ACC112 (cell line): ENCODE measurements around the gene PTPRF.

Source experiments
- H2AFZ ChIP-seq: fragments of 200-600 bp; sonication (generic); one replicate; pipeline ENCODE4 v1.6.0; 2017; ENCODE audit warnings: antibody characterized with exemption, low read length; ENCODE audit not compliant: unreplicated experiment
- H3K27ac ChIP-seq: fragments of 200-600 bp; sonication (generic); 2 replicates; pipeline ENCODE4 v1.5.1; 2014; ENCODE audit warnings: low read depth, mild to moderate bottlenecking, antibody characterized with exemption, low read length, moderate library complexity
- H3K27me3 ChIP-seq: fragments of 200-600 bp; sonication (generic); 2 replicates; pipeline ENCODE4 v1.6.1; 2014; ENCODE audit warnings: mild to moderate bottlenecking, antibody characterized with exemption, low read length, moderate library complexity, mixed read lengths; ENCODE audit not compliant: insufficient read depth
- H3K36me3 ChIP-seq: fragments of 200-600 bp; sonication (generic); 2 replicates; pipeline ENCODE4 v1.6.1; 2016; ENCODE audit warnings: mild to moderate bottlenecking, antibody characterized with exemption, low read length, moderate library complexity, mixed read lengths; ENCODE audit not compliant: insufficient read depth
- H3K4me1 ChIP-seq: fragments of 200-600 bp; sonication (generic); one replicate; pipeline ENCODE4 v1.6.1; 2016; ENCODE audit warnings: low read length, mixed read lengths; ENCODE audit not compliant: insufficient read depth, unreplicated experiment, control insufficient read depth
- H3K4me3 ChIP-seq: fragments of 200-600 bp; sonication (generic); 2 replicates; pipeline ENCODE4 v1.5.1; 2014; ENCODE audit warnings: mild to moderate bottlenecking, low read depth, low read length
- H3K79me2 ChIP-seq: fragments of 200-600 bp; sonication (generic); one replicate; pipeline ENCODE4 v1.6.0; 2016; ENCODE audit warnings: low read length; ENCODE audit not compliant: control insufficient read depth, unreplicated experiment, insufficient read depth

Gene PTPRF

DNA sequence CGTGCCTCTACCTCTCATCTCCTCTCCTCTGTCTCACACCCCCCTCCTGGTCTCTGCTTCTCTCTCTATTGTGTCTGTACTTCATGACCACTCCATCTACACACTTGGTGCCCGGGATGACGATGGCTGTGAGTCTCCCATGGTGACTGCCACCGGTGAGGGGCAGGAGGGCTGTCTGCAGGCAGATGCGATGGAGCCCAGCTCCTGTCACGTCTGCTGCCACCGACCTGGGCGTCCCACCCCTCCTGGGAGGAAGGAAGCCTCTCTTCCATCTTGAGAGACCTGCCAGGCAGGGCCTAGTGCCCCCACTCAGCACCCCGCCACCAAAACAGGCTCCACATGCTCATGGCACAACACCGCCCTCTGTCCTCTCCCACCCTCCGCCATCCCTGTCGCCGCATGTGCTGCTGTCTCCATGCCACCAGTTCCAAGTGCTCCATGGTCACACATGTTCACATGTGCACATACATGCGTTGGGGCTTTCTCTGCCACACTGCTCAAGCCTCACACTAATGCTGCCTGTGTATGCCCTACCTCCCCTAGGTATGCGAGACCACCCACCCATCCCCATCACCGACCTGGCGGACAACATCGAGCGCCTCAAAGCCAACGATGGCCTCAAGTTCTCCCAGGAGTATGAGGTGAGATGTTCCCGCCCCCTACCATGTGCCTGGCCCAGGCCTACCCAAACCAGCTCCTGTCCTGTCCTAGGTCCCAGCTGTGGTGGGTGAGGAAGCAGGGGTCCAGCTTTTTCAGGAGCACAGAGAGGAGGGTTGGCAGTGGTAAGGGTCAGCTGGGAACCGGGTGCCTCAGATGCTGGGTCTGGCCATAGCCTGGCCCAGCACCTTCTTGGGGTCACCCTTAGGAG lies 82.6 kb downstream of the PTPRF start:
- no peak overlapping the region for H2AFZ ChIP-seq
- H3K79me2 ChIP-seq: no peaks in the 10 kb centered on the region
- no peaks in the 10 kb centered on the region for H3K36me3 ChIP-seq
- no peaks in the 10 kb centered on the region for H3K27me3 ChIP-seq
- no peak overlapping the region for H3K4me3 ChIP-seq
- no peaks in the 10 kb centered on the region for H3K4me1 ChIP-seq
- H3K27ac ChIP-seq: no peak overlapping the region

DNA sequence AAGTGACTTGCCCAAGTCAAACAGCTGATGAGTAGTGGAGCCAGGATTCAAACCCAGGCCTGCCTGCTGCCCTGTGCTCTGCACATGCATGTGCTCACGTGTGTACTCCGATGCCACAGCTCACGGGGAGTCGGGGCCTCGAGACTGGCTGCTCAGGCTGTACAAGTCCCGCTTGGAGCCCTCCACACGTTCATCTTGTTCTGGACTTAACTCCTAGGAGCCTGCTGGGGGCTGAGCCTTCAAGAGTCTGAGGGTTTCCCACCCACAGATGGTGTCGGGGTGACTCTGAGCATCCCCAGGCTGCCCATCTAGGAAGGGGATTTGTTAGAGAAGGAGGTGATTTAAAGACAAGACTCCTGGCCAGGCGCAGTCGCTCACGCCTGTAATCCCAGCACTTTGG lies 83.5 kb downstream of the PTPRF start:
- Histone ChIP-seq H3K4me1 (no peaks in the 10 kb centered on the region), H3K27me3 (no peaks in the 10 kb centered on the region), H3K79me2 (no peaks in the 10 kb centered on the region), H3K27ac (no peak overlapping the region), H3K4me3 (no peak overlapping the region), H2AFZ (no peak overlapping the region), H3K36me3 (no peaks in the 10 kb centered on the region)

- Histone ChIP-seq H2AFZ (no peak overlapping the region), H3K79me2 (no peaks in the 10 kb centered on the region), H3K36me3 (no peaks in the 10 kb centered on the region), H3K4me3 (no peak overlapping the region), H3K4me1 (no peaks in the 10 kb centered on the region), H3K27ac (no peak overlapping the region), H3K27me3 (no peaks in the 10 kb centered on the region)
Measured at GRCh38 chr1:43614891-43615290, 84.2 kb downstream of the PTPRF start.

GRCh38 chr1:43616383-43616782 lies 85.7 kb downstream of the PTPRF start:
- no peaks in the 10 kb centered on the region for H3K79me2 ChIP-seq
- no peak overlapping the region for H2AFZ ChIP-seq
- no peak overlapping the region for H3K4me3 ChIP-seq
- no peaks in the 10 kb centered on the region for H3K36me3 ChIP-seq
- H3K27ac ChIP-seq: no peak overlapping the region
- no peaks in the 10 kb centered on the region for H3K27me3 ChIP-seq
- H3K4me1 ChIP-seq: no peaks in the 10 kb centered on the region

DNA sequence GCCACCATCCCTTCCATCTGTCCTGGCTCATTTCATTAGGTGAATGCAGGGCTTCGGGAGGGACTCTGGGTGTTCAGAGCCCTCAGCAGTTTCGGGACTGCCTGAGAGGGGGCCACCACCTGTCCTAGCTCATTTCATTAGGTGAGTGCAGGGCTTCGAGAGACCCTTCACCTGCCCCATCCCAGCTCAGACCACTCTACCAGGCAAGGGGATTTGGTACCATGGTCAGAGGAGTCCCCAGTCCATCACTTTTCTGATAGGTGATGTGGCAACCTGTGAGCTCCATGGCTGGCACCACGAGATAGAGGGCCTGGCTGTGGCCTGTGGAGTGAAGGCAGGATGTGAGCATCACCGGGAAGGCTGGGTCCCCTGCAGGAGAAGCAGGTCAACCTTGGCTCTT lies 86.3 kb downstream of the PTPRF start:
- no peaks in the 10 kb centered on the region for H3K36me3 ChIP-seq
- no peaks in the 10 kb centered on the region for H3K4me1 ChIP-seq

GRCh38 chr1:43617668-43618067 lies 87.0 kb downstream of the PTPRF start:
- no peak overlapping the region for H3K4me3 ChIP-seq
- no peak overlapping the region for H2AFZ ChIP-seq
- no peaks in the 10 kb centered on the region for H3K36me3 ChIP-seq
- H3K27ac ChIP-seq: no peak overlapping the region
- no peaks in the 10 kb centered on the region for H3K79me2 ChIP-seq
- no peaks in the 10 kb centered on the region for H3K27me3 ChIP-seq
- H3K4me1 ChIP-seq: no peaks in the 10 kb centered on the region

More for the DNA sequence above, 86.3 kb downstream of the PTPRF start:
- Histone ChIP-seq H2AFZ (no peak overlapping the region), H3K79me2 (no peaks in the 10 kb centered on the region), H3K4me3 (no peak overlapping the region), H3K27ac (no peak overlapping the region), H3K27me3 (no peaks in the 10 kb centered on the region)

- no peak overlapping the region for H3K27ac ChIP-seq
- H3K27me3 ChIP-seq: no peaks in the 10 kb centered on the region
- no peaks in the 10 kb centered on the region for H3K36me3 ChIP-seq
- no peak overlapping the region for H3K4me3 ChIP-seq
- H3K4me1 ChIP-seq: no peaks in the 10 kb centered on the region
- no peak overlapping the region for H2AFZ ChIP-seq
- H3K79me2 ChIP-seq: no peaks in the 10 kb centered on the region
Measured at GRCh38 chr1:43618521-43619313, 88.0 kb downstream of the PTPRF start.

DNA sequence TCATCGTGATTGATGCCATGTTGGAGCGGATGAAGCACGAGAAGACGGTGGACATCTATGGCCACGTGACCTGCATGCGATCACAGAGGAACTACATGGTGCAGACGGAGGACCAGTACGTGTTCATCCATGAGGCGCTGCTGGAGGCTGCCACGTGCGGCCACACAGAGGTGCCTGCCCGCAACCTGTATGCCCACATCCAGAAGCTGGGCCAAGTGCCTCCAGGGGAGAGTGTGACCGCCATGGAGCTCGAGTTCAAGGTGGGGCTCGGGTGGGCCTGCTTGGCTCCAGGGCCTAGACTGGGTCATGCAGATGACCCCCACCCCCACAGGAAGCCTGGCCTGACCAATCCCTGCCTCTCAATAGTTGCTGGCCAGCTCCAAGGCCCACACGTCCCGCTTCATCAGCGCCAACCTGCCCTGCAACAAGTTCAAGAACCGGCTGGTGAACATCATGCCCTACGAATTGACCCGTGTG lies 88.7 kb downstream of the PTPRF start:
- H3K36me3 ChIP-seq: no peaks in the 10 kb centered on the region

GRCh38 chr1:43619996-43620920 lies 89.6 kb downstream of the PTPRF start:
- Histone ChIP-seq H2AFZ (no peak overlapping the region), H3K4me3 (no peak overlapping the region), H3K4me1 (no peaks in the 10 kb centered on the region), H3K27me3 (no peaks in the 10 kb centered on the region), H3K36me3 (no peaks in the 10 kb centered on the region), H3K27ac (no peak overlapping the region), H3K79me2 (no peaks in the 10 kb centered on the region)

More for the DNA sequence above, 88.7 kb downstream of the PTPRF start:
- Histone ChIP-seq H2AFZ (no peak overlapping the region), H3K27ac (no peak overlapping the region), H3K27me3 (no peaks in the 10 kb centered on the region), H3K79me2 (no peaks in the 10 kb centered on the region), H3K4me1 (no peaks in the 10 kb centered on the region), H3K4me3 (no peak overlapping the region)

DNA sequence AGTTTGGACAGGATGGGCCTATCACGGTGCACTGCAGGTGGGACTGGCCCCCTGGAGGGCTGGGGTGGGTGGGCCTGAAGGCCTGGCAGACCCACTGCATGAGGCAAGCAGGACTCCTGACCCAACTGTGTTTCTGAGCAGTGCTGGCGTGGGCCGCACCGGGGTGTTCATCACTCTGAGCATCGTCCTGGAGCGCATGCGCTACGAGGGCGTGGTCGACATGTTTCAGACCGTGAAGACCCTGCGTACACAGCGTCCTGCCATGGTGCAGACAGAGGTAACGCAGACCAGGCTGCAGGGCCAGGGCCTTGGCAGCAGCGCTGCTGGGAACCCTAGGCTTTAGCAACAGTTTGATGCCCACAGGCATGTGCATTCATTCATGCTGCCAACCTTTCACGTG lies 90.3 kb downstream of the PTPRF start:
- no peaks in the 10 kb centered on the region for H3K27me3 ChIP-seq
- no peaks in the 10 kb centered on the region for H3K36me3 ChIP-seq
- no peaks in the 10 kb centered on the region for H3K79me2 ChIP-seq
- no peak overlapping the region for H2AFZ ChIP-seq
- no peaks in the 10 kb centered on the region for H3K4me1 ChIP-seq
- H3K27ac ChIP-seq: no peak overlapping the region
- H3K4me3 ChIP-seq: no peak overlapping the region
